Activated naive CD8-positive, alpha-beta T cell treated with anti-CD3 and anti-CD28 coated beads, Interleukin-2, amount 50 U/mL, for 24 hours (primary cell): ENCODE results near the gene LBP.
"Not testable (repeated sequence)": the region's sequence is repeated elsewhere in the genome, so short reads cannot be mapped to it uniquely, and the experiment has no call there.

Experiments
- ATAC-seq: fragments of 150-1000 bp; cut with Tn5 transposase; one replicate; pipeline ENCODE4 v1.10.0; 2021
- DNase-seq: peaks from one replicate; pipeline ENCODE4 v3.0.0; 2021
- H3K27ac Mint-ChIP-seq: one replicate; pipeline ENCODE4 v1.8.0; 2021; ENCODE audit warnings: mild to moderate bottlenecking, mixed read lengths
- H3K27me3 Mint-ChIP-seq: one replicate; pipeline ENCODE4 v1.8.0; 2021; ENCODE audit warnings: mixed read lengths
- H3K36me3 Mint-ChIP-seq: one replicate; pipeline ENCODE4 v1.8.0; 2021; ENCODE audit warnings: low read depth, mixed read lengths
- H3K4me1 Mint-ChIP-seq: one replicate; pipeline ENCODE4 v1.8.0; 2021; ENCODE audit warnings: mixed read lengths
- H3K4me3 Mint-ChIP-seq: one replicate; pipeline ENCODE4 v1.8.0; 2021; ENCODE audit warnings: mild to moderate bottlenecking, moderate library complexity, mixed read lengths
- H3K9me3 Mint-ChIP-seq: one replicate; pipeline ENCODE4 v1.8.0; 2021; ENCODE audit warnings: mixed read lengths

The LBP gene

GRCh38 chr20:38331814-38332213 is 14.5 kb upstream of the LBP start:
- no peak for ATAC-seq
- Mint-ChIP-seq H3K9me3 (no peaks in the 10 kb centered on the region), H3K36me3 (no peaks in the 10 kb centered on the region), H3K4me3 (no peak overlapping the region), H3K27ac (no peak overlapping the region), H3K4me1 (no peaks in the 10 kb centered on the region), H3K27me3 (peaks cover 14% of the 10 kb centered on the region)
- no peak for DNase-seq

- Mint-ChIP-seq H3K4me3 (no peak overlapping the region), H3K27ac (no peak overlapping the region), H3K9me3 (peaks cover 12% of the 10 kb centered on the region), H3K36me3 (peaks cover 2% of the 10 kb centered on the region), H3K27me3 (peaks cover 14% of the 10 kb centered on the region), H3K4me1 (no peaks in the 10 kb centered on the region)
- DNase-seq (no peak), ATAC-seq (no peak)
These were observed 12.3 kb upstream of the LBP start for GRCh38 chr20:38334016-38334415.

GRCh38 chr20:38336726-38337125 is 9.6 kb upstream of the LBP start:
- Mint-ChIP-seq H3K4me3 (no peak overlapping the region), H3K27me3 (peaks cover 9% of the 10 kb centered on the region), H3K4me1 (no peaks in the 10 kb centered on the region), H3K9me3 (peaks cover 12% of the 10 kb centered on the region), H3K27ac (no peak overlapping the region), H3K36me3 (peaks cover 2% of the 10 kb centered on the region)
- no peak for ATAC-seq
- DNase-seq, result no peak

GRCh38 chr20:38337561-38338140 is 8.6 kb upstream of the LBP start:
- Mint-ChIP-seq H3K9me3 (peaks cover 12% of the 10 kb centered on the region), H3K27me3 (peaks cover 9% of the 10 kb centered on the region), H3K36me3 (peaks cover 2% of the 10 kb centered on the region), H3K27ac (no peak overlapping the region), H3K4me1 (no peaks in the 10 kb centered on the region), H3K4me3 (no peak overlapping the region)
- peak; percentile 36 for ATAC-seq
- peak; percentile 45 for DNase-seq

- Mint-ChIP-seq H3K4me3 (no peak overlapping the region), H3K36me3 (peaks cover 2% of the 10 kb centered on the region), H3K27me3 (peaks cover 9% of the 10 kb centered on the region), H3K4me1 (no peaks in the 10 kb centered on the region), H3K27ac (no peak overlapping the region), H3K9me3 (peaks cover 12% of the 10 kb centered on the region)
- DNase-seq, result no peak
- no peak for ATAC-seq
These were observed 7.3 kb upstream of the LBP start for GRCh38 chr20:38338849-38339520.

- H3K4me3 Mint-ChIP-seq, H3K36me3 Mint-ChIP-seq, H3K4me1 Mint-ChIP-seq, H3K27ac Mint-ChIP-seq, DNase-seq, H3K27me3 Mint-ChIP-seq, ATAC-seq: not testable (repeated sequence)
- peaks cover 12% of the 10 kb centered on the region for H3K9me3 Mint-ChIP-seq
These were observed 6.8 kb upstream of the LBP start for GRCh38 chr20:38339521-38339896.

GRCh38 chr20:38339997-38340396 is 6.3 kb upstream of the LBP start:
- Mint-ChIP-seq H3K36me3 (peaks cover 2% of the 10 kb centered on the region), H3K27me3 (peaks cover 9% of the 10 kb centered on the region), H3K27ac (no peak overlapping the region), H3K4me3 (no peak overlapping the region), H3K9me3 (peaks cover 12% of the 10 kb centered on the region), H3K4me1 (no peaks in the 10 kb centered on the region)
- ATAC-seq (no peak), DNase-seq (no peak)

GRCh38 chr20:38340693-38341092 is 5.6 kb upstream of the LBP start:
- no peak for DNase-seq
- no peak overlapping the region for H3K4me3 Mint-ChIP-seq
- no peak overlapping the region for H3K27ac Mint-ChIP-seq
- peaks cover 9% of the 10 kb centered on the region for H3K27me3 Mint-ChIP-seq
- peaks cover 12% of the 10 kb centered on the region for H3K9me3 Mint-ChIP-seq
- H3K36me3 Mint-ChIP-seq, result peaks cover 2% of the 10 kb centered on the region
- no peak for ATAC-seq
- no peaks in the 10 kb centered on the region for H3K4me1 Mint-ChIP-seq

GRCh38 chr20:38342216-38342615 is 4.1 kb upstream of the LBP start:
- Mint-ChIP-seq H3K27ac (no peak overlapping the region), H3K4me3 (no peak overlapping the region), H3K9me3 (peaks cover 10% of the 10 kb centered on the region), H3K36me3 (peaks cover 2% of the 10 kb centered on the region), H3K4me1 (no peaks in the 10 kb centered on the region), H3K27me3 (peaks cover 3% of the 10 kb centered on the region)
- ATAC-seq (no peak), DNase-seq (no peak)

- no peak for ATAC-seq
- peaks cover 3% of the 10 kb centered on the region for H3K27me3 Mint-ChIP-seq
- no peaks in the 10 kb centered on the region for H3K4me1 Mint-ChIP-seq
- DNase-seq, result no peak
- peaks cover 2% of the 10 kb centered on the region for H3K36me3 Mint-ChIP-seq
- H3K9me3 Mint-ChIP-seq, result peaks cover 5% of the 10 kb centered on the region
- H3K4me3 Mint-ChIP-seq, result no peak overlapping the region
- H3K27ac Mint-ChIP-seq, result no peak overlapping the region
These were observed 3.5 kb upstream of the LBP start for GRCh38 chr20:38342713-38343310.

- Mint-ChIP-seq H3K27ac (no peak overlapping the region), H3K9me3 (no peaks in the 10 kb centered on the region), H3K27me3 (no peaks in the 10 kb centered on the region)
These were observed 2.8 kb upstream of the LBP start for GRCh38 chr20:38343311-38344106.

GRCh38 chr20:38344107-38344701 is 2.1 kb upstream of the LBP start:
- DNase-seq (no peak), ATAC-seq (no peak)
- Mint-ChIP-seq H3K27ac (no peak overlapping the region), H3K4me1 (no peaks in the 10 kb centered on the region), H3K4me3 (no peak overlapping the region), H3K27me3 (no peaks in the 10 kb centered on the region), H3K36me3 (no peaks in the 10 kb centered on the region), H3K9me3 (no peaks in the 10 kb centered on the region)

More at GRCh38 chr20:38343311-38344106, 2.8 kb upstream of the LBP start:
- Mint-ChIP-seq H3K4me1 (no peaks in the 10 kb centered on the region), H3K36me3 (no peaks in the 10 kb centered on the region), H3K4me3 (no peak overlapping the region)
- no peak for DNase-seq
- ATAC-seq, result no peak

- Mint-ChIP-seq H3K36me3 (no peaks in the 10 kb centered on the region), H3K27me3 (no peaks in the 10 kb centered on the region), H3K4me1 (no peaks in the 10 kb centered on the region), H3K9me3 (no peaks in the 10 kb centered on the region), H3K27ac (no peak overlapping the region), H3K4me3 (no peak overlapping the region)
- ATAC-seq (no peak), DNase-seq (no peak)
These were observed 639 bp upstream of the LBP start for GRCh38 chr20:38345643-38346042.

- Mint-ChIP-seq H3K36me3 (no peaks in the 10 kb centered on the region), H3K4me1 (no peaks in the 10 kb centered on the region), H3K27me3 (no peaks in the 10 kb centered on the region), H3K9me3 (no peaks in the 10 kb centered on the region), H3K27ac (no peak overlapping the region), H3K4me3 (no peak overlapping the region)
- no peak for DNase-seq
- ATAC-seq, result no peak
These were observed 459 bp downstream of the LBP start for GRCh38 chr20:38346741-38347140.
